Measurements from ENCODE around the gene TIAM1.

- TF ChIP-seq, protein P1, sequence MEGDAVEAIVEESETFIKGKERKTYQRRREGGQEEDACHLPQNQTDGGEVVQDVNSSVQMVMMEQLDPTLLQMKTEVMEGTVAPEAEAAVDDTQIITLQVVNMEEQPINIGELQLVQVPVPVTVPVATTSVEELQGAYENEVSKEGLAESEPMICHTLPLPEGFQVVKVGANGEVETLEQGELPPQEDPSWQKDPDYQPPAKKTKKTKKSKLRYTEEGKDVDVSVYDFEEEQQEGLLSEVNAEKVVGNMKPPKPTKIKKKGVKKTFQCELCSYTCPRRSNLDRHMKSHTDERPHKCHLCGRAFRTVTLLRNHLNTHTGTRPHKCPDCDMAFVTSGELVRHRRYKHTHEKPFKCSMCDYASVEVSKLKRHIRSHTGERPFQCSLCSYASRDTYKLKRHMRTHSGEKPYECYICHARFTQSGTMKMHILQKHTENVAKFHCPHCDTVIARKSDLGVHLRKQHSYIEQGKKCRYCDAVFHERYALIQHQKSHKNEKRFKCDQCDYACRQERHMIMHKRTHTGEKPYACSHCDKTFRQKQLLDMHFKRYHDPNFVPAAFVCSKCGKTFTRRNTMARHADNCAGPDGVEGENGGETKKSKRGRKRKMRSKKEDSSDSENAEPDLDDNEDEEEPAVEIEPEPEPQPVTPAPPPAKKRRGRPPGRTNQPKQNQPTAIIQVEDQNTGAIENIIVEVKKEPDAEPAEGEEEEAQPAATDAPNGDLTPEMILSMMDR (IDR thresholded peaks at IDR 0.05; ENCODE audit: low read depth, low read length, poor library complexity, severe bottlenecking), result no peak
- TF ChIP-seq EZH2phosphoT487 (IDR thresholded peaks at IDR 0.05; ENCODE audit: borderline replicate concordance, low read length), result no peak
These were observed 265.3 kb downstream of the TIAM1 start for GRCh38 chr21:31078796-31079195.

Data from DOHH2 (cell line).